Islet precursor cell (in vitro differentiated cells): ENCODE measurements around the gene SMPX.
A peak's percentile ranks its signal among the peaks of the same experiment; 100 is the strongest.
"Not testable (repeated sequence)": the region's sequence is repeated elsewhere in the genome, so short reads cannot be mapped to it uniquely, and the experiment has no call there.

Source experiments
- DNase-seq: peaks from one replicate; pipeline ENCODE4 v3.0.0-alpha.2; 2018

The SMPX gene

DNA sequence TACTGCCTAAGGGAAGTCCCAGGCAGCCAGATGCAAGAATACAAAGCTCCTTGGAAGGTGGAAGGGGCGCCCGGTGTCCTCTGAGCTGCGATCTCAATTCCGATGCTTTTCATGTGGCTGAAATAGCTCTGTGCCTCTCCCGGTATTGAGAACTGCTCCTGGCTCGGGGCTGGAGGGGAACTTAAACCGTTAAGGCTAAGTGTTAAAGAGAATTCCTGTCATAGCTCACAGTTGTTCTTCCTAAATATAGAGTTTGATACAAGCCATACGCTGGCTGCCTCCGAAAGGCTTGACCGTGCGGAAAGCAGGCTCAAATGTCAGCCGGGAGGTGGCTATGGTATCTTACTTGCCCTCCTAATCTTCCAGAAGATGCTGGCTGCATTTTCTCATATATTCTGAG lies at the start of gene SMPX:
Gene SMPX (minus strand): TSS at position 157 of the 400 bp plus-strand sequence. CDS start 3,826 bp downstream, outside the sequence.
- no peak for DNase-seq

DNA sequence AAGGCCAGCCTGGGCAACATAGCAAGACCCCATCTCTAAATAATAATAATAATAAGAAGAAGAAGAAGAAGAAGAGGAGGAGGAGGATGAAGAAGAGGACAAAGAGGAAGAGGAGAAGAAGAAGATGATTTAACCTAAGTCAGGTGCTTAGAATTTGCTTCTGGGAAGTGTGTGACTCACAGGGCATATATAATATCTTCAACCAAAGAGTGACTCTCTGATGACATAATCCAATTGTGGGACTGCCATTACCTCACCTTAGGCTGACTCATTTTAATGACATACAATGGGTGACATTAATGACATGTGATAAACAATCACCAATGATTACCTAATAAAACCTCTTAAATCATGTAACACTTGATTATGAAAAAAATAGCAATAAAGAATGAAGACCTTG lies 48.8 kb upstream of the SMPX start:
- no peak for DNase-seq

DNA sequence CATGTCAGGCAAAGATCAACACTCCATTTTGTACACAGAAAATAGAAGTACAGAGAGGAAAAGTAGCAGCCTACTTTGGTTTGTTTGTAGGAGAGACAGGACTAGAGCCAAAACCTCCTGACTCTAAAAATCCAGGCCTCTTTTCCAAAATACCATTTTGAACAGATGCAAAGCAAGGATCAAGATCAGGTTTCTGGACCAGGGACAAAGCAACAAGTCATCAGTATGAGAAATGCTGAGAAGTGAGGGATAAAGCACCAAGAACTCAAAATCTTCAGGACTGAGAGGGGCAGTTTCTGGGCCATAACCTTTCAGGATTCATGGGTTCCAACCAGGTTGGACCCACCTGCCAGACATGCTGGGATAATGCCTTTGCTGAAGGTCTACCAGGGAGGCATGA lies 44.9 kb upstream of the SMPX start:
- DNase-seq: no peak

DNA sequence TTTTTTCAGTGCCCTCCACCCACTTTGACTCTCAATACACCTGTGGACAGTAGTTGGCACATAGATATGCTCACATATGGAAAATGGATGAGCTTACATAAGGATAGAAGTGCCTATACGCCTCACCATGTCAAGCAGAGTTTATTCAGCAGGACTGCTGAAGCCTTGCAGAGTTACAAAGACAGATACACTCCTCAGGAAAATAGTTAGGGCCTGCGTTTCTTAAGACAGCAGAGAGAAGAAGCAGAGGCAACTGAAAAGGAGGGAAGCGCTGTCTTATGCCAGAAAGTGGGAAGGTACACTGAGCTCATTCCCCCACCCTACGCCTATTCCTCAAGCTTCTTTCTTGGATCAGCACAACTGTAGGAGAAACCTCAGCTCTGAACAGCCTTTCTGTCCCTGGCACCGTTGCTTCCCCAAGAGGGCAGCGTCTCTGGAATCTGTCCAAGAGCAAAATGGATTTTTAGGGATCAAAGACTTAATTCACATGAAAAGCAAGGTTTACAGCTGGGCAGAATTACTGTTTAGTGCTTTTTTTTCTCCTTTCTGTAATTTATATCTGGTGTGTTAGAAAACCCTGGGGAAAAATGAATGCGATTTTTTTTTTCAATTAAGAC lies 44.2 kb upstream of the SMPX start:
- DNase-seq: no peak

GRCh38 chrX:21800344-21800770 lies 42.4 kb upstream of the SMPX start:
- DNase-seq: no peak

GRCh38 chrX:21799767-21800166 lies 41.9 kb upstream of the SMPX start:
- no peak for DNase-seq

GRCh38 chrX:21798677-21799219 lies 40.8 kb upstream of the SMPX start:
- peak; percentile 62 for DNase-seq

DNA sequence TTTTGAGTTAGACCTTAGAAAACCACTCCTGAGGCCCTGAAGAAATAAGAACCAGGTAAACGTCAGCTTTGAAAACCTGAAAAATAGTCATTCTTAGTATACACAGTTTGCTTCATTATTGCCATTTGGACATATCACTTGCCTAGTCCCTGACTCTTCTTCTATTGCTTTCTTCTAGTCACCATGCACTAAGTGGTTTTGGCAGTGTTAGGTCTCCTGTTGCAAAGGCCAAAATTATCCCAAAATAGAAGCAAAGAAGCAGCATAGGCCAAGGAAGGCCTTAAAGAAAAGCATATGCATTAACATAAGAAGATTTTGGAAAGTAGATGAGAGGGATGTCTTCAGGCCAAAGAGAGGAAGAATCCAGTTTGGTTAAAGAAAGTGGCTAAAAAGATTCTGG lies 24.1 kb upstream of the SMPX start:
- no peak for DNase-seq

DNA sequence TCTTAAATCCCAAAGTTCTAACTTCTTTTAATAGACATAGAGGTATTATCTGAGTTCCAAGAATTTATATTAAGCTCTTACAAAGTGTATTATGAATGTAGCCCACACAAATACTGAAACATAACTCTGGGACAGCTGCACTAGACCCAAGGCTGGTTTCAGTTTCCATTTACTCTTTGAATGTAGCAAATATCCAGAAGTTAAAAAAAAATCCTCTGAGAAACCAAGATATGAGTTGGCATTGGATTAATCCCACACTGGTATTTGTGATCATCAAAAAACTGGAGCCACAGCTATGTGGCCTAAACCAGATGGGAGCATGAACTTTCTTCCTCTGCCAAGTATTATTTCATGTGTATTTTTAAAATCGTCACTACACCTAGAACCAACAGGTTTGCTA lies 23.6 kb upstream of the SMPX start:
- no peak for DNase-seq

- DNase-seq: no peak
These were observed 21.2 kb upstream of the SMPX start for GRCh38 chrX:21779095-21779494.

GRCh38 chrX:21778236-21778635 lies 20.3 kb upstream of the SMPX start:
- DNase-seq: no peak

DNA sequence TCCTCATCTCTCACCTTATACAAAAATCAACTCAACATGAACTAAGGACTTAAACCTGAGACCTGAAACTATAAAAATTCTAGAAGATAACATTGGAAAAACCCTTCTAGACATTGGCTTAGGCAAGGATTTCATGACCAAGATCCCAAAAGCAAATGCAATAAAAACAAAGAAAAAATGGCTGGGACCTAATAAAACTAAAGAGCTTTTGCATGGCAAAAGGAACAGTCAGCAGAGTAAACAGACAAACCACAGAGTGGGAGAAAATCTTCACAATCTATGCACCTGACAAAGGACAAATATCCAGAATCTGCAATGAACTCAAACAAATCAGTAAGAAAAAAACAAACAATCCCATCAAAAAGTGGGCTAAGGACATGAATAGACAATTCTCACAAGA lies 17.2 kb upstream of the SMPX start:
- not testable (repeated sequence) for DNase-seq

DNA sequence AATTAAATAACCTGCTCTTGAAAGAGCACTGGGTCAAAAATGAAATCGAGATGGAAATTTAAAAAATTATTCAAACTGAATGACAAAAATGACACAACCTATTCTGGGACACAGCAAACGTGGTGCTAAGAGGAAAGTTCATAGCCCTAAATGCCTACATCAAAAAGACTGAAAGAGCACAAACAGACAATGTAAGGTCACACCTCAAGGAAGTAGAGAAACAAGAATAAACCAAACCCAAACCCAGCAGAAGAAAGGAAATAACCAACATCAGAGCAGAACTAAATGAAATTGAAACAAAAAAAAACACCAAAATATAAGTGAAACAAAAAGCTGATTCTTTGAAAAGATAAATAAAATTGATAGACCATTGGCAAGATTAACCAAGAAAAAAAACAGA lies 15.1 kb upstream of the SMPX start:
- DNase-seq: not testable (repeated sequence)

DNA sequence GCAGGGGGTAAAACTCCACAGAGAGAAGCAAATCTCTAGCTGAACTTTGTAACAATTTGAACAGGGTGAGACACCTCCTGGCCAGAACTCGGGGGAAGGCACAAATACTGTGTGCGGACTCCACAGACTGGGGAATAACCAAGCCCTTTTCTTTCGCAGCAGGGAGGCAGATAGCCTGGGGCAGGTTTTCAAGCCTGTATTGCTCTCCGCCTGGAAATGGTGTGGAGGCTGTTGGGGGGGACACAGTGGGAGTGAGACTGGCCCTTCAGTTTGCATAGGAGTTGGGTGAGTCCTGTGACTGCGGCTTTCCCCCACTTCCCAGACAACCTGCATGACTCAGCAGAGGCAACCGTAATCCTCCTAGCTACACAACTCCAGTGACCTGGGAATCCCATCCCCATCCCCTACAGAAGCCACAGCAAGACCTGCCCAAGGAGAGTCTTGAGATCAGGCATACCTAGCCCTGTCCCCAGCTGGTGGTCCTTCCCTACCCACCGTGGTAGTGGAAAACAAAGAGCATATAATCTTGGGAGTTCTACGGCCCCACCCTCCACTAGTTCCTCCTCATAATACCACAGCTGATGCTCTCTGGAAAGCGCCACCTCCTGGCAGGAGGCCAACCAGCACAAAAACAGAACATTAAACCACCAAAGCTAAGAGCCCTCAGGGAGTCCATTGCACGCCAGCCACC lies 12.9 kb upstream of the SMPX start:
- DNase-seq: peak; percentile 86

GRCh38 chrX:21766101-21766500 lies 8.2 kb upstream of the SMPX start:
- no peak for DNase-seq

- no peak for DNase-seq
These were observed 6.1 kb upstream of the SMPX start for GRCh38 chrX:21764008-21764407.

DNA sequence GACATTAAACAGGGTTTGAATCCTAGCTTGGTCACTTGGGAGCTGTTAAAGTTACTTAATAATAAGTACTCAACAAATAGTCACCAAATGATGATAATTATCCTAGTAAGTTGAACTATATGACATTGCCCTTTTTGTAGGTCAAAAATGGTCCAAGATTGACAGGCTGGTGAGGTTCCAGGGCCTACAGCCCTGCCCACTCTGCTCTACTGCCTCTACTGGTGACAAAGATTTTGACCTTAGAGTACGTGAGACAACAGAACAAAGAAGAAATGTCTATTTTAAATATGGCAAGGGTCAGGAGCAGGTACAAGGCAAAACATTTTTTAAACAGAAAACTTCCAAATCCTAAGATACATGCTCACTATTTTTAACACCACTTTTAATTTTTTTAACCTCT lies 572 bp upstream of the SMPX start:
- DNase-seq: no peak

DNA sequence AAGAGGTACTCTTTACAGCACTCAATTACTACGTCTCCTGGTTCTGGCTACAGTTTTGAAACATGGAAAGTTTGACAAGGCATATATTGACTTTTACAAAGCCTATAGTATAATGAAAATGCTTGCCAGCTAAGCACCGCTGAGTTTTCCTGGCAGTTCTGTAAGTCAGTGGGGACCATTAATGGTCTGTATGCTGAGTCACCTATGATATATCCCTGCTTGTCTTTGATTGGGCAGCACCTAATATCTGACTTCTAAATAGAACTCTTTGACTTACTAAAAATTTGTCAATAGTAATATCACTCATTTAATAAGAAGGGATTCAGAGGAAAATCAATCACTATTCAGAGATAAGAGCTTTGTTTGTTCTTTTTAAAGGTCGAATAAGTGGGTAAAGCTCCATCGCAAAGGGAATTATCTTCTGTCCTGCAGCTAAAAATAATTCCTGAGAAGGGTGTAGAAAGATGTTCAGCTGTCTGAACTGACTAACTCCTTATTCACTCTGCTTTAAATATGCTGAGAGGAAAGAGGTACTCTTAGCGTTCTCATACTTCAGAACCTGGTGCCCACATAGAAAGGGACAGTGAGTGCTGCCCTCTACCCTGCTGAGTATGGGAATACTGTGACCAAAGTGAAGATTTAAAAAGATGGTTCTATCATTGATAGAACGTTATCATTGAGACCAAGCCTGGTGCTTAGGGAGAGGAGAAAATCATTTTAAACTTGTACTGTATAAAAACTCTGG lies 959 bp downstream of the SMPX start:
- no peak for DNase-seq

- DNase-seq: no peak
These were observed 8.0 kb downstream of the SMPX start for GRCh38 chrX:21749924-21750323.

DNA sequence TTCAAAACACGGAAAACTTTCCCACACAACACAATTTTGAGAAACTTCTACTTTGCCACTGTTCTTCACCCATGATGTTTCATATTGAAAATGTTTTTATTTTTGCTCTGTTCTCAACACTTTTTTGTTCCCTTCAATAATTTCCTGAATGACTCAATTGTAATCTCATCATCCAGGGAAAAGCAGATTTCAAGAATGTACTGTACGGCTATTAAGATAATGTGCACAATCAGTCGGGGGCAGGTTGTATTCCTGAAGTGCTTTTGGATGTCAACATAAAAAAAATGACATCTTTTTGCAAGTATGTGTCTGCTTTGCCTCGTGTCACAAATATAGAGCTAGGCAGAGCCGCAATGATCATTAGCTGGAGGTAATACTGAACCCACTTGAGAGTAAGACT lies 9.7 kb downstream of the SMPX start:
- DNase-seq: no peak

- no peak for DNase-seq
These were observed 10.4 kb downstream of the SMPX start for GRCh38 chrX:21747558-21747957.

DNA sequence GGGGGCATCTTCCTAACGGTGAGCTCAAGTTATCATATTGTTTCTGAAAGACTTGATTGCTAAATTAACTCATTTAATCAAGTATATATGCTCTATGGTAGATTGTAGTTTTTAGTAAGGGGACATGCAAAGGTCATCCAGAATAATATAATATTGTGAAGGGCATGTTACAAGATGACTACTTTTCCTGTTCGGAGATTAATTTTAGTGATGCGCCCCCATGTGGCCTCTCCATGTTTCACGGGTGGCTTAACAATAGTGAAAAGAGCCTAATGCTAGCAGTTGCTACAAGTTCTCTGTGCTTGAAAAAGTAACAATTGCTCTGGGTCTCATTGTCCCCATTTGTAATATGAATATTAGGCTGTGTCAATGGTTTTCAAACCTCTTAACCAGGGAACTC lies 12.2 kb downstream of the SMPX start:
- no peak for DNase-seq

- DNase-seq: no peak
These were observed 13.2 kb downstream of the SMPX start for GRCh38 chrX:21744721-21745120.

GRCh38 chrX:21744060-21744459 lies 13.9 kb downstream of the SMPX start:
- no peak for DNase-seq
